Mammary epithelial cell (primary cell): ENCODE results near the gene NAPB.

ENCODE experiments used
- EZH2 ChIP-seq: IDR thresholded peaks from 2 replicates; pipeline ENCODE4 v1.6.1; 2012; ENCODE audit warnings: low read length, inconsistent platforms, borderline replicate concordance
- TF ChIP-seq, protein P1 (sequence below), 2 donors: IDR thresholded peaks in 1 of 2; conservative IDR thresholded peaks in 1 of 2; 2 replicates each; pipeline ENCODE4 v1.5.1; 2011 to 2012; ENCODE audit warnings: inconsistent platforms in 2 of 2, low read length in 2 of 2, mild to moderate bottlenecking in 2 of 2, control low read depth in 1 of 2, low read depth in 1 of 2; ENCODE audit not compliant: insufficient read depth in 1 of 2; ENCODE audit errors: extremely low read depth in 1 of 2

DNA sequence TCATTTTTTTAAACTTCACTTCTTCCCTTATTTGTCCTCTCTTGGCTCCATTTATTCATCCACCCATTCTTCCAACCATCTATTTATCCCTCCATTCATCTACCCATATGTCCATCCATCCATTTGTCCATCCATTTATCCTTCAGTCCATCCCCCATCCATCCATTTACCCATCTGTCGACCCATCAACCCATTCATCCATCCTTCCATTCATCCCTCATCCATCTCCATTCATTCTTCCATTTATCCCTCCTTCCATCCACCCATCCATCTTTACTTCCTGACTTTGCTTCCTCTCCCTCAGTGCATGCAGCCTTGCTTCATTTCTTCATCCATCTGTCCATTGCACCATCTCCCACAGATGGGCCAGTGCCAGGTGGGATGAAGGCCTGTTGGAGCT, 29.6 kb upstream of the NAPB start:
- TF ChIP-seq, protein P1, sequence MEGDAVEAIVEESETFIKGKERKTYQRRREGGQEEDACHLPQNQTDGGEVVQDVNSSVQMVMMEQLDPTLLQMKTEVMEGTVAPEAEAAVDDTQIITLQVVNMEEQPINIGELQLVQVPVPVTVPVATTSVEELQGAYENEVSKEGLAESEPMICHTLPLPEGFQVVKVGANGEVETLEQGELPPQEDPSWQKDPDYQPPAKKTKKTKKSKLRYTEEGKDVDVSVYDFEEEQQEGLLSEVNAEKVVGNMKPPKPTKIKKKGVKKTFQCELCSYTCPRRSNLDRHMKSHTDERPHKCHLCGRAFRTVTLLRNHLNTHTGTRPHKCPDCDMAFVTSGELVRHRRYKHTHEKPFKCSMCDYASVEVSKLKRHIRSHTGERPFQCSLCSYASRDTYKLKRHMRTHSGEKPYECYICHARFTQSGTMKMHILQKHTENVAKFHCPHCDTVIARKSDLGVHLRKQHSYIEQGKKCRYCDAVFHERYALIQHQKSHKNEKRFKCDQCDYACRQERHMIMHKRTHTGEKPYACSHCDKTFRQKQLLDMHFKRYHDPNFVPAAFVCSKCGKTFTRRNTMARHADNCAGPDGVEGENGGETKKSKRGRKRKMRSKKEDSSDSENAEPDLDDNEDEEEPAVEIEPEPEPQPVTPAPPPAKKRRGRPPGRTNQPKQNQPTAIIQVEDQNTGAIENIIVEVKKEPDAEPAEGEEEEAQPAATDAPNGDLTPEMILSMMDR (conservative IDR thresholded peaks at IDR 0.05 in 1 of 2, IDR thresholded peaks at IDR 0.05 in 1 of 2; ENCODE audit: extremely low read depth in 1 of 2, insufficient read depth in 1 of 2, low read depth in 1 of 2, low read length in 2 of 2): no peak
- no peak for TF ChIP-seq EZH2
